Fibroblast of lung (primary cell): Measurements from ENCODE around the gene ANKRD53.

Experiments used
- CTCF ChIP-seq, 2 donors: IDR thresholded peaks in 1 of 2; conservative IDR thresholded peaks in 1 of 2; 1 replicate in 1 of 2; 2 replicates in 1 of 2; pipeline ENCODE4 v1.5.1; 2011 to 2012; ENCODE audit warnings: low read length in 2 of 2, control low read depth in 1 of 2, inconsistent platforms in 1 of 2, low read depth in 1 of 2, mild to moderate bottlenecking in 1 of 2
- EZH2 ChIP-seq: IDR thresholded peaks from 2 replicates; pipeline ENCODE4 v1.5.1; 2012; ENCODE audit warnings: low read length, control low read depth, mild to moderate bottlenecking; ENCODE audit errors: missing control alignments

GRCh38 chr2:70935468-70936164, 42.8 kb upstream of the ANKRD53 start, which contains the start of gene ATP6V1B1:
- TF ChIP-seq EZH2 = no peak
- TF ChIP-seq CTCF (conservative IDR thresholded peaks at IDR 0.05 in 1 of 2, IDR thresholded peaks at IDR 0.05 in 1 of 2; ENCODE audit: low read depth in 1 of 2, low read length in 2 of 2) = no peak
